DOHH2 (cell line): ENCODE results near the gene DOCK11.

Experiments
- CTCF ChIP-seq: fragments of 200-600 bp; sonication (generic); IDR thresholded peaks from one replicate; pipeline ENCODE4 v1.5.1; 2014; ENCODE audit warnings: antibody characterized with exemption, mild to moderate bottlenecking, low read depth, low read length; ENCODE audit not compliant: poor library complexity, severe bottlenecking
- EZH2phosphoT487 ChIP-seq: fragments of 200-600 bp; sonication (generic); IDR thresholded peaks from 2 replicates; pipeline ENCODE4 v1.6.1; 2017; ENCODE audit warnings: borderline replicate concordance, mild to moderate bottlenecking, antibody characterized with exemption, low read length, moderate library complexity, mixed read lengths

- TF ChIP-seq CTCF = no peak
- TF ChIP-seq EZH2phosphoT487 = no peak
These were observed 207.1 kb downstream of the DOCK11 start for GRCh38 chrX:118702741-118703140.
